IPS-18a (cell line): ENCODE results near the gene HOMER3.
"Not testable (repeated sequence)": the region's sequence is repeated elsewhere in the genome, so short reads cannot be mapped to it uniquely, and the experiment has no call there.

Experiments
- H3K27ac ChIP-seq: one replicate; pipeline ENCODE4 v1.5.1; 2013; ENCODE audit warnings: low read length
- H3K27me3 ChIP-seq: one replicate; pipeline ENCODE4 v1.6.1; 2013; ENCODE audit warnings: mild to moderate bottlenecking, low read length; ENCODE audit not compliant: control insufficient read depth, insufficient read depth
- H3K36me3 ChIP-seq: one replicate; pipeline ENCODE4 v1.6.1; 2013; ENCODE audit warnings: low read depth, low read length; ENCODE audit not compliant: control insufficient read depth
- H3K4me1 ChIP-seq: one replicate; pipeline ENCODE4 v1.6.1; 2013; ENCODE audit warnings: low read depth, low read length; ENCODE audit not compliant: control insufficient read depth
- H3K4me3 ChIP-seq: one replicate; pipeline ENCODE4 v1.5.1; 2013; ENCODE audit warnings: low read length
- H3K9ac ChIP-seq: one replicate; pipeline ENCODE4 v1.6.1; 2013; ENCODE audit warnings: mild to moderate bottlenecking, low read length, moderate library complexity
- H3K9me3 ChIP-seq: one replicate; pipeline ENCODE4 v1.6.1; 2013; ENCODE audit warnings: low read depth, low read length; ENCODE audit not compliant: control insufficient read depth

Gene HOMER3

DNA sequence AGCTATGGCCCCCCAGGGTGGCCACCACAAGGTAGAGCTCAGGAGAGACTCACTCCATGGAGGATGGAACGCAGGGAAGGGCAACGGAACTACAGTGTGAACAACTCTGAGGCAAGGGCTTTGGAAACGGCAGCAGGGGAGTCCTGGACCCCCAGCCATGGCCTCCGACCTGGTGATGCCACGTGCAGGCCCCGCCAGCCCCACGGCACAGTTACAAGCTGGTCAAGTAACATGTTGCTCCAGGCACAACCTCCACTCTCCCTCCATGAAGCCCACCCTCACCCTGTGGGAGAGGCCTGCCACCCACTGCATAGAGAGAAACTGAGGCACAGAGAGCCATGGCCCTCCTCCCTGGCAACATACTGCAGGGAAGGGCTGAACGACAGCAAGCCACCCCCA lies 36.0 kb downstream of the HOMER3 start:
- Histone ChIP-seq H3K4me3 (no peak overlapping the region), H3K36me3 (peaks cover 12% of the 10 kb centered on the region), H3K9ac (no peak overlapping the region), H3K9me3 (no peaks in the 10 kb centered on the region), H3K27me3 (no peaks in the 10 kb centered on the region), H3K4me1 (no peaks in the 10 kb centered on the region), H3K27ac (no peak overlapping the region)

DNA sequence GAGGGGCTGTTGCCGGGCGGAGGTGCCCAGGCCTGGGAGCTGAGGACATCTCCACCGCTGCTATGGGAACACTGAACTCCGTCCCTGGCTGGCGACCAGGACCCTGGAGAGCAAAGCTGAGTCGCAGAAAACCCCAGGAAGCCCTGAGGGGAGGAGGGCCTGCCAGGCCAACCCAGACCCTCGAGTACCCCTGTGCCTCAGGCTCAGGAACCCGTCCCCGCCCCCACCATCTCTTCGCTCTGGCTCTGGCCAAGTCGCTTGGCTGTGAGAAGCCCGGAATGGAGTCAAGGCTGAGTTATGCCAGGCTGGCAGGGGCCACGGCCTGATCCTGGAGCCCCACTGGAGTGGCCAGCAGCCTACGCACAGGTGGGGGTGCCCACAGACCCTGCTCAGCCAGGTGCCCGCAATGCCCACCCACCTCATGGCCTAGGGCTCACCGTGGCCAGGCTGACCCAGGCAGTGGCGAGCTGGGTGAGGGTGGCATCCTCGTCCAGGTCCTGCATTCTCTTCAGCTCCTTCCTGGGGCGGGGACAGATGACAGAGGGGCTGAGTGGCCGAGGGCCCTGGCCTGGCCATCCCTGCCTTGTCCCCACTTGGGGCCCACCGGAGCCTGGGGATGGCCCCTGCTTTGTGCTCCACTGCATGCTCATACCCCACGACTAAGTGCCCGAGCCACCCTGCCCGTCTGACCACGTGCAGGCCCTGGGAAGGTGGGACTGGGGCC lies 36.5 kb downstream of the HOMER3 start:
- Histone ChIP-seq H3K4me3 (no peak overlapping the region), H3K27ac (no peak overlapping the region), H3K4me1 (no peaks in the 10 kb centered on the region), H3K36me3 (peaks cover 12% of the 10 kb centered on the region), H3K9ac (no peak overlapping the region), H3K9me3 (no peaks in the 10 kb centered on the region), H3K27me3 (no peaks in the 10 kb centered on the region)

DNA sequence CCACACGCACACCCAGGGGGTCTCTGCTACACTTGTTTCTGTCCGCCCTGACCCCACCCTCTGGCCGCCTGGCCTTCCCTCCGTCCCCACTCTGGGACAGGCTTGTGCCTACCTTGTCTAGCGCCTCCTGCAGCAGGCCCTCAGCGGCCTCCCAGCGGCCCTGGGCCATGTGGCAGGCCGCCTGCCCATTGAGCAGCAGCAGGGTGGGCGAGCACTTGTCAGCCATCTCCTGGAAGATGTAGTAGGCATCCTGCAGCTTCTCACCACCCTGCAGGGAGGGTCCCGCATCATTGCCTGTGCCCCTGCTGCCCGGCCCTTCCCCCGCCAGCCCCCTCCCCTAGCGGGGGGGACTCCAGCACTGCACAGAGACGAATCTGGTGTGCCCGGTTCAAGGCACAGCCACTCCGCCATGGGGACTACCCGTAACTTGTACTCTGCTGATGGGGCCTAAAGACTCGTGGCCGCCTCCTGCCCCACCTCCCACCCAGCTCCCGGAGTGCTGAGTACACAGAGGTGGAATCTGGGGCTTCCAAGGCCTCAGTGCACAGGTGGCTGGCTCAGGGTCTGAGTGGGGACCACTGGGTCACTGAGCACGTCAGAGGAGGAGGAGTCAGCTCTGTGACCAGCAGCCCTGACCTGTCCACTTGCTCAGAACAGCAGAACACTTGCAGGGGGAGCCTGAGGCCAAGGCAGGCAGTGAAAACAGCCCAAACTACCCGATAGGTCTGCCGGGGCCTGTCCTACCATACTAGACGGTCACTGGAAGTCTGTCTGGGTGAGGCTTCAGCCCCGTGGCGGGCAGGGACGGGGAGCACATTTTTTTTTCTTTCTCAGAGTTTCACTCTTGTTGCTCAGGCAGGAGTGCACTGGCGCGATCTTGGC lies 37.6 kb downstream of the HOMER3 start:
- Histone ChIP-seq H3K27me3 (no peaks in the 10 kb centered on the region), H3K9me3 (no peaks in the 10 kb centered on the region), H3K9ac (no peak overlapping the region), H3K27ac (no peak overlapping the region), H3K4me1 (no peaks in the 10 kb centered on the region), H3K4me3 (no peak overlapping the region), H3K36me3 (peaks cover 12% of the 10 kb centered on the region)

DNA sequence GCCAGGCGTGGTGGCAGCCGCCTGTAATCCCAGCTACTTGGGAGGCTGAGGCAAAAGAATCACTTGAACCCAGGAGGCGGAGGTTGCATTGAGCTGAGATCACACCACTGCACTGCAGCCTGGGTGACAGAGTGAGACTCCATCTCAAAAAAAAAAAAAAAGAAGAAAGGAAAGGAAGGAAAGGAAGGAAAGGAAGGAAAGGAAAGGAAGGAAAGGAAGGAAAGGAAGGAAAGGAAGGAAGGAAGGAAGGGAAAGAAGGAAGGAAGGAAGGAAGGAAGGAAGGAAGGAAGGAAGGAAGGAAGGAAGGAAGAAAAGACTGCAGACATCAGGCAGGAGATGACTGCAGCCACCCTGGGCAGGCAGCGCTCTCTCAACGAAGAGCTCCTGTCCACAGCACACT lies 38.5 kb downstream of the HOMER3 start:
- not testable (repeated sequence) for H3K36me3 ChIP-seq, H3K4me3 ChIP-seq, H3K27me3 ChIP-seq, H3K9me3 ChIP-seq, H3K4me1 ChIP-seq, H3K27ac ChIP-seq, H3K9ac ChIP-seq

DNA sequence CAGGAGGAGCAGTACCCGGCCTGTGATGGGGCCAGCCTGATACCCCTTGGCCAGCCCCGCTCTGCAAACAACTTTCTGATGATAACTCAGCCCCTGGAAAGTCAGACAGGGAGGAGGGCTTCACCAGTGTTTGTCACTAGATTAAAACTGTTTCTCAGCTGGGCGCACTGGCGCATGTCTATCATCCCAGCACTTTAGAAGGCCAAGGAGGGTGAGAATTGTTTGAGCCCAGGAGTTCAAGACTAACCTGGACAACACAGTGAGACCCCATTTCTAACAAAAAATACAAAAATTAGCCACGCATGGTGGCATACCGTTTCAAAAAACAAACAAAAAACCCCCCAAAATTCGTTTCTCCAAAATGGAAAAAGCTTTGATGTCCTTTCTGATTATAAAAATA lies 39.5 kb downstream of the HOMER3 start:
- peaks cover 3% of the 10 kb centered on the region for H3K36me3 ChIP-seq
- H3K4me1 ChIP-seq, result no peaks in the 10 kb centered on the region
- no peak overlapping the region for H3K9ac ChIP-seq
- peaks cover 11% of the 10 kb centered on the region for H3K27me3 ChIP-seq
- H3K9me3 ChIP-seq, result no peaks in the 10 kb centered on the region
- no peak overlapping the region for H3K27ac ChIP-seq
- H3K4me3 ChIP-seq, result no peak overlapping the region

DNA sequence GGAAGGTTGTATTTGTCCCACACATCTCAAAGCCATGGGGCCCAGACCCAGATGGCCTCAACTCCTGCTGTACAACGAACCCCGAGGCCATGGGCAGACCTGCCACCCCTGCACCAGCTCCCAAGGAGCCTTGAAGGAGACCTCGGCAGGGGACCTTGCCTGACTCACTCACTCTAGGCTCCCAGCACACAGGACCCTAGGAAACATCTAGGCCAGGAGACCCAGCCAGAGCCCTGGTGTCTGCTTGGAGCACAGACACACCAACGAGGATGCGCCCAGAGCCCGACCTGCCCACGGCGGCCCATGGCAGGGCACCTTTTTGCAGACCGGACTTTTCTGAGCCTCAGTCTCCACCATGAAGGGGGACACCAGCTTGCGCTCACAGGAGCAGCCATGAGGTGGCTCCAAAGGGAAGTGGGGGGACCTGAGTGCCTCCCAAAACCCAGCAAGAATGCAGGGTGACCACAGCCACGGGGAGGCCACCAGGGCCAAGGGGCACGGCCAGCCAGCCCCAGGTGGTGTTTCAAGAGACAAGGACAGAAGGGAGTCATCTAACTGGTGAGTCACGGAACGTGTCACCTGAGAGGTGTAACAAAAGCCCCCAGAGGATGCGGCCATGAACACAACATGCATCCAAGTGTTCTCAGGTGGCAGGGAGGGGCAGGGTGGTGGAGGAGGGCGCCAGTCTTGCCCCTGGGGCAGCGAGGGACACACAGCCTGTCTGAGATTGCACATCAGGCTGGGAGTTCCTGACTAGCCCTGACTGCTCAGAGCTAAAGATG lies 40.1 kb downstream of the HOMER3 start:
- Histone ChIP-seq H3K4me1 (no peaks in the 10 kb centered on the region), H3K9ac (no peak overlapping the region), H3K27ac (no peak overlapping the region), H3K36me3 (peaks cover 3% of the 10 kb centered on the region), H3K27me3 (peaks cover 13% of the 10 kb centered on the region), H3K4me3 (no peak overlapping the region), H3K9me3 (no peaks in the 10 kb centered on the region)

DNA sequence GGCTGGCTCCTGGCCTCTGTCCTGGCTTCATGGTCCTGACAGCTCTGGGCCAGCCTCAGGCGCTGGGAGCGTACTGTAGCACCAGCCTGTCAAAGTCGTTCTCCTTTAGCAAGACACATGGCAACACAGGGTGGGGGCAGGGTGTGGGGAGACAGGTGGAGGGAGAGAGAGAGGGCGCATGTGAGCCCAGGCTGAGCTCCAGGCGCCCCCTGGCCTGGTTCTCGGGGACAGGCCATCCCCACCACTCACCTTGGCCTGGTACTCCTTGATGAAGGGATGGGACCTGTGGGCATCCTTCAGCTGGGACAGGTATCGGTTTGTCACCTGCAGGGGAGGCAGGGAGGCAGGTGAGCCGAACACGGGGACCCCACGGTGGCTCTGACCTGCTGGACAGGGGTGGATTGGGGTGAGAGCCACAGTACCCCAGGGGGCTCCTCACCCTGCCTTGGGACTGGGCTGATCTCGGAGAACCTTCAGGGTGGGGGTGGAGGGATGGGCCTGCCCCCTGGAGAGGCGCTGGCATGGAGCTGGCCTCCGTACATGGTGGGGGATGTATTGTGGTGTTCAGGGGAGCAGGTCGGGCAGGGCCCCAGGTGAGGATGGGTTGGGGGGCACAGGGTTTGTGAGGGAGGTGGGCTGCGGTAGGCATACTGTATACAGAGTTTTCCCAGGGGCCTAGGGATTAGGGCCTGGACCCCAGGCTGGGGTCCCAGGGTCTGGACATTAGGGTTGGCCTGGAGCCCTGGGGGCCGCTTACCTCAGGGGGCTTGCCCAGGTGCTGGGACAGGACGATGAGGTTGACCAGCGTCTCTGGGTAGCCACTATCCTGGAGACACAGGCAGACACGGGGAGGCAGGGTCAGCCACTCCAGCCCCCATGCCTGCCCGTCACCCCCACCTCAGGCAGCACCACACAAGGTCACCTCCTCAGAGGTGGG lies 41.1 kb downstream of the HOMER3 start:
- Histone ChIP-seq H3K9me3 (no peaks in the 10 kb centered on the region), H3K27me3 (peaks cover 13% of the 10 kb centered on the region), H3K36me3 (no peaks in the 10 kb centered on the region), H3K9ac (no peak overlapping the region), H3K4me3 (no peak overlapping the region), H3K27ac (no peak overlapping the region), H3K4me1 (no peaks in the 10 kb centered on the region)

DNA sequence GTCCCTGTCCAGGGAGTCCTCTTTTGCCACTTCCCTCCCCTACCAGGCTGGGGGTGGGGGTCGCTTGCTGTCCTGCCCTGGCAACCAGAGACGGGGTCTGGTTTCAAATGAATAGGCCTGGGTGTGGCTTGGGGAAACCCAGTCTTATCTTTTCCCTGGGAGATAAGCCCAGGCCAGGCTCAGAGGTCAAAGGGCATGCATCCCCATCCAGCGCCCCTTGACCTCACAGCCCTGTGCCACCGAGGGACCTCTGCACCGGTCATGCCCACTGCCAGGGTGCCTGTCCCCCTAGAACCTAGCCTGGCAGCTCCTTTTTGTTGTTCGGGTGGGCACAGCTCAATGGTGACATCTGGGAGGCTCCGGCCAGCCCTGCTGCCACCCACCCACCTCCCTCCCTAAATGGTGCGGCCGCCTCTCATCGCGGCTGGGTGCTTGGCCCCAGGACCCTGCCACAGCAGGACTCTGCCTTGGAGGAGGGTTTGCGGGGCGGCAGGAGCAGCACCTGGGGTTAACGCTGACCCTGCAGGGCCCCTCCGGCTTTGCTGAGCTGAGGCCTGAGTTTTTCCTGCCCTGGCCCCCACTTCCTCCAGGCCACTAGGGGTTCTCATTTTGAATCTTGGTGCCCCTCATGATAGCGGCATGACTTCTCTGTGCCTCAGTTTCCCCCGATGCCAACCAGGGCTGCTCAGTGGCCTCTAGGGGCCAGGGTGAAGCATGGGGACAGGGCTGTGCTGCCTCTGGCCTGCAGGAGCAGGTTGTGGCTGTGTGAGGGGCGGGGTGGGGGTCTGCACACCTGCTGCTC lies 42.2 kb downstream of the HOMER3 start:
- Histone ChIP-seq H3K27me3 (peaks cover 20% of the 10 kb centered on the region), H3K9ac (no peak overlapping the region)

DNA sequence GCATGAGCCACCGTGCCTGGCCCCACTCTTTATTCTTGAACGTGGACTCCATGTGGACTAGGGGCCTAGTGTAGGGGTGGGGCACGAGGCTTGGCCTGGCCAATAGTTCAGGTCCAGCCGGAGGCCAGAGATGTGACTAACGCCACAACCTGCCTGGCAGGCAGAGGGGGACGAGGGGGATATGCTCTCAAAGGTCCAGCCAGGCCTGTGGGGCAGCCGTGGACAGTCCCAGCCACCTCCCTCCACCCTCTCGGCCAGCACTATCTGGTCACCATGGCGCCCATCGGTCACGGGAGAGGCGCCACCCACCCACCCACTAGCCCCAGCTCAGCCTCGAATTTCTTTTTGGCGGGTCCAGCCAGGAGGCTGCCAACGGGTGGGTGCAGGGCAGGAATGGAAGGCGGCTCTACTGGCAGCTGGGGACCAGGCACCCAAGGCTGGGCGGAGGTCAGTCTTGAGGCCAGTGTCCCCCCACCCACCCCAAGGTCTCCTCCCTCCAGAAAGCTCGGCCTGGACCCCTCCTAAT lies 42.9 kb downstream of the HOMER3 start:
- H3K9me3 ChIP-seq, result no peaks in the 10 kb centered on the region
- peaks cover 20% of the 10 kb centered on the region for H3K27me3 ChIP-seq
- H3K4me3 ChIP-seq, result no peak overlapping the region
- H3K36me3 ChIP-seq, result no peaks in the 10 kb centered on the region
- no peaks in the 10 kb centered on the region for H3K4me1 ChIP-seq
- H3K27ac ChIP-seq, result no peak overlapping the region
- no peak overlapping the region for H3K9ac ChIP-seq

More for the DNA sequence above, 42.2 kb downstream of the HOMER3 start:
- Histone ChIP-seq H3K36me3 (no peaks in the 10 kb centered on the region), H3K27ac (no peak overlapping the region), H3K9me3 (no peaks in the 10 kb centered on the region), H3K4me1 (no peaks in the 10 kb centered on the region), H3K4me3 (no peak overlapping the region)
